ENCODE measurements around the gene TBL2. TPM values are rescaled to one million over a fixed set of nuclear protein-coding genes. Genes with fewer than 3 reads are reported as not detected.
A peak's percentile ranks its signal among the peaks of the same experiment; 100 is the strongest.
"Not testable (repeated sequence)": the region's sequence is repeated elsewhere in the genome, so short reads cannot be mapped to it uniquely, and the experiment has no call there.

Gene TBL2
- polyA plus RNA-seq, 1 donor = 37.6 TPM

DNA sequence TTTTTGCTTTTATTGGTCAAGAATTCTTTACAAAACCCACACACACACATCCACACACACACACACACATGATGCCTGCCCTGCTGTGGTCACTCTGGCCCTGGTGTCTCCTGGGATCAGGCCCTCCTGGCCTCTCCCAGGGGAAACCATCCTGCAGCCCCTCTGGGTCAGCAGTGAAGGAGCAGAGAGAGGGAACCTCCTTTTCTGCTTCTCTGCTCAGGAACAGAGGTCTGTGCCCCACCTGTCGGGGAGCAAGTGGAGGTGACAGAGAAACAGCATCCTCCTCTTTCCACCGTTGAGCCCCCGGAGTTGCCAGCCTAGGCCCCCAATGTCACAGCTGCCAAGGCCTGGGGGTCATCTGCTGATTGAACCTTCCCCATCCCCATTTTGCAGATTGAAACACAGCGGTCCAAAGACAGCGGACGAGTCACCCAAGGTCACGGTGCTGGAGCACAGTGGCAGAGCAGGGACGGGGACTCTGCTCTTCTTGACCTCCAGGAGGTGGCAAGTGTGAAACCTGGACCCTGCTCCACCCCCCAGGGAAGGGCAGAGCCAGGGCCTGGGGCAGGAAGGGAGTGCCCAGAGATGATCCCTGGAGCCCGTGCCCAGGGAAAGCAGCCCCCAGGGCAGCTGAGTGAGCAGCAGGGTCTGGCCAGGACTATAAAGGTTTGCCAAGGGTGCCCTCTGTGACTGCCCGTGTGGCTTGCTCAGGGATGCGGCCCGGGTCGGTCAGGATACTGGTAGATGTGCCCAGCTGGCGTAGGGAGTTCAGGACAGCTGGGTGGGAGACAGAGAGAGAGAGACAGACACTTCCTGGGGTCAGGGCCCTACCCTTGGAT lies 15.0 kb upstream of the TBL2 start:
- Histone ChIP-seq H3K36me3 (ENCODE audit: control insufficient read depth, insufficient read depth, low read length) (peaks cover 11% of the 10 kb centered on the region), H3K27ac (ENCODE audit: low read length) (no peak overlapping the region), H3K9me3 (ENCODE audit: control insufficient read depth, low read depth, low read length) (no peaks in the 10 kb centered on the region), H3K4me1 (ENCODE audit: control insufficient read depth, insufficient read depth, low read length) (no peaks in the 10 kb centered on the region), H3K27me3 (ENCODE audit: control insufficient read depth, insufficient read depth, low read length) (no peaks in the 10 kb centered on the region), H3K4me3 (ENCODE audit: low read length) (no peak overlapping the region)
- no peak for DNase-seq
- WGBS (ENCODE audit: insufficient coverage, low lambda C conversion rate) = no CpG with 5 or more reads among the region's 14 CpGs

DNA sequence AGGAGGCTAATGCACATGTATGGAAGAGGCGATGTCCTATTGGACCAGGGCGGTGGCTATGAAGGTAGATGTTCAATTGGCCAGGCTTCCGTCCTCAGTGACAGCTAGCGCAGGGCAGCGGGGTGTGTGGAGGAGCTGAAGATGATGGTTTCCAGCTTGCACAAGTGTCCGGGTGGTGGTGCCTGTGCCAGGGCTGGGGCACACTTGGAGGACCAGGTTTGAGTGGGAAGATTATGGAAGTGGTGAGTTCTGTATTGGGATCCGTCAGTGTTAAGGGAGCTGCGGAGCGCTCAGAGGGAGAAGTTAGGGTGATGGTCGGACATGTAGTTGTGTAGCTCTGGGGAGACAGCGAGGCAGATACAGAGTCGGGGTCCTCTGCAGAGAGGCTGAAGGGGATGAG lies 8.5 kb upstream of the TBL2 start:
- Histone ChIP-seq H3K4me1 (ENCODE audit: control insufficient read depth, insufficient read depth, low read length) (peaks cover 6% of the 10 kb centered on the region), H3K27ac (ENCODE audit: low read length) (no peak overlapping the region), H3K27me3 (ENCODE audit: control insufficient read depth, insufficient read depth, low read length) (no peaks in the 10 kb centered on the region), H3K4me3 (ENCODE audit: low read length) (no peak overlapping the region), H3K36me3 (ENCODE audit: control insufficient read depth, insufficient read depth, low read length) (no peaks in the 10 kb centered on the region), H3K9me3 (ENCODE audit: control insufficient read depth, low read depth, low read length) (no peaks in the 10 kb centered on the region)
- whole genome bisulfite sequencing (ENCODE audit: insufficient coverage, low lambda C conversion rate) = 96% methylated on average over 4 of the region's 12 CpGs
- DNase-seq = no peak

DNA sequence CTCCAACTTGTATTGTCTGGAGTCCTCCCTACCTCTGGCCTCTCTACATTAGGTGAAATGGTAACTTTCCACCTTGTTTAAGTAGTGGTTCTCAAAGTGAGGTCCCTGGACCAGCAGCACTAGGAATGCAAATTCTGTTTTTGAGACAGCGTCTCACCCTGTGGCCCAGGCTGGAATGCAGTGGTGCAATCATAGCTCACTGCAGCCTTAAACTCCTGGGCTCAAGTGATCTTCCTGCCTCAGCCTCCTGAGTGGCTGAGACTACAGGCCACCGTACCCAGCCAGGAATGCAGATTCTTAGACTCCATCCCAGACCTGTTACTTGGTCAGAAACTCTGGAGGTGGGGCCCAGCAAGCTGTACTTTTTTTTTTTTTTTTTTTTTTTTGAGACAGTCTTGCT lies 6.8 kb upstream of the TBL2 start:
- WGBS (ENCODE audit: insufficient coverage, low lambda C conversion rate) = no CpG with 5 or more reads among the region's 2 CpGs
- no peak for DNase-seq

DNA sequence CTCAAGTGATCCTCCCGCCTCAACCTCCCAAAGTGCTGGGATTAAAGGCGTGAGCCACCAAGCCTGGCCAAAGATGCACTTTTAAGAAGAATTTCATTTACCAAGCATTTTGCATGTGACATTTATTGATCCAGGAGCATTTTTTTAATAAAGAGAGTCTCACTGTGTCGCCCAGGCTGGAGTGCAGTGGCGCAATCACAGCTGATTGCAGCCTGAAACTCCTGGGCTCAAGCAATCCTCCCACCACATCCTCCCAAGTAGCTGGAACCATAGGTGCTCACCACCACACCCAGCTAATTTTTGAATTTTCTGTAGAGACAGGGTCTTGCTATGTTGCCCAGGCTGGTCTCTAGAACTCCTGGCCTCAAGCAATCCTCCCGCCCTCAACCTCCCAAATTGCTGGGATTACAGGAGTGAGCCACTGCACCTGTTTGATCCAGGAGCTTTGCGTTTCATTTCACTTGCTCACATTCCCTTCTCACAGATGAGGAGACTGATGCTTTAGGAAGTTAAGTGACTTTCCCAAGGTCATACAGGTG lies 4.4 kb upstream of the TBL2 start:
- no CpG with 5 or more reads among the region's 6 CpGs for WGBS (ENCODE audit: insufficient coverage, low lambda C conversion rate)
- H3K4me1 ChIP-seq (ENCODE audit: control insufficient read depth, insufficient read depth, low read length) = peaks cover 6% of the 10 kb centered on the region
- no peak overlapping the region for H3K27ac ChIP-seq (ENCODE audit: low read length)
- no peaks in the 10 kb centered on the region for H3K36me3 ChIP-seq (ENCODE audit: control insufficient read depth, insufficient read depth, low read length)
- DNase-seq = no peak
- no peaks in the 10 kb centered on the region for H3K9me3 ChIP-seq (ENCODE audit: control insufficient read depth, low read depth, low read length)
- H3K4me3 ChIP-seq (ENCODE audit: low read length) = no peak overlapping the region
- no peaks in the 10 kb centered on the region for H3K27me3 ChIP-seq (ENCODE audit: control insufficient read depth, insufficient read depth, low read length)

More for the DNA sequence above, 6.8 kb upstream of the TBL2 start:
- Histone ChIP-seq H3K36me3 (ENCODE audit: control insufficient read depth, insufficient read depth, low read length) (no peaks in the 10 kb centered on the region), H3K27me3 (ENCODE audit: control insufficient read depth, insufficient read depth, low read length) (no peaks in the 10 kb centered on the region), H3K4me1 (ENCODE audit: control insufficient read depth, insufficient read depth, low read length) (peaks cover 6% of the 10 kb centered on the region), H3K9me3 (ENCODE audit: control insufficient read depth, low read depth, low read length) (no peaks in the 10 kb centered on the region), H3K4me3 (ENCODE audit: low read length) (no peak overlapping the region), H3K27ac (ENCODE audit: low read length) (no peak overlapping the region)

DNA sequence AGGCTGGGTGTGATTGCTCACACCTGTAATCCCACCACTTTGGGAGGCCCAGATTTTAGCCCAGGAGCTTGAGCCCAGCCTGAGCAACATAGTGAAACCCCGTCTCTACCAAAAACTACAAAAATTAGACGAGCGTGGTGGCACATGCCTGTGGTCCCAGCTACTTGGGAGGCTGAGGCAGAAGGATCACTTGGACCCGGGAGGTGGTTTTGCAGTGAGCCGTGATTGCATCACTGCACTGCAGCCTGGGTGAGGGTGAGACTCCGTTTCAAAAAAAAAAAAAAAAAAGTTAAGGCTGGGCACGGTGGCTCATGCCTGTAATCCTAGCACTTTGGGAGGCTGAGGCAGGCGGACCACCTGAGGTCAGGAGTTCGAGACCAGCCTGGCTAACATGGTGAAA lies 2.6 kb upstream of the TBL2 start:
- not testable (repeated sequence) for H3K36me3 ChIP-seq (ENCODE audit: control insufficient read depth, insufficient read depth, low read length); DNase-seq; H3K9me3 ChIP-seq (ENCODE audit: control insufficient read depth, low read depth, low read length); H3K27ac ChIP-seq (ENCODE audit: low read length); H3K4me3 ChIP-seq (ENCODE audit: low read length); H3K27me3 ChIP-seq (ENCODE audit: control insufficient read depth, insufficient read depth, low read length)
- WGBS (ENCODE audit: insufficient coverage, low lambda C conversion rate) = 90% methylated on average over 2 of the region's 9 CpGs
- peaks cover 10% of the 10 kb centered on the region for H3K4me1 ChIP-seq (ENCODE audit: control insufficient read depth, insufficient read depth, low read length)

DNA sequence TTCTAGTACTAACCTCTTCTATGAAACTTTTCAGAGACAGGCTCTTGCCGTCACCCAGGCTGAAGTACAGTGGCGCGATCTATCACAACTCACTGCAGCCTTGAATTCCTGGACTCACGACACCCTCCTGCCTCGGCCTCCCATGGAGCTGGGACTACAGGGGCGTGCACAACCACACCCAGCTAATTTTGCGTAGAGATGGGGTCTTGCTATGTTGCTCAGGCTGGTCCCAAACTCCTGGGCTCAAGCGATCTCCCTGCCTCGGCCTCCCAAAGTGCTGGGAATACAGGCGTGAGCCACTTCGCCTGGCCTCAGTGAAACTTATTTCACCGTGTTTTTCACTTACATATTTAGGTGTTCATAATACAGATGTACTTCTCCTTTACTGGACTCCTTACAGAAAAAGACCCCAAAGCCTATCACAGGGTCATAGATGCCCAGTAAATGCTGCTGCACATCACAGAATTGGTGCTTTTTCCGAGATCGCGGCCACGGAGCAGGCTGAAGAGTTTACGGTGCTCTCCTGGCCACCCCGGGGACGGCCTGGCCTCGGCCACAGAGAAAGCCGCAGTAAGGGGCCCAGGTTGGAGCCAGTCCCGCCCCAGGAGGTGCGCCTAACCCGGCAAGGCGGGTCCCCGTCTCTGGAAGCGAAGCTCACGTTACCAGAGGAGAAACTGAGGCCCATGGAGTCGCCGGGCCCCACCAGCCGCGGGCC lies 595 bp downstream of the TBL2 start:
- H3K27me3 ChIP-seq (ENCODE audit: control insufficient read depth, insufficient read depth, low read length) = no peaks in the 10 kb centered on the region
- H3K9me3 ChIP-seq (ENCODE audit: control insufficient read depth, low read depth, low read length) = no peaks in the 10 kb centered on the region
- peaks cover 28% of the 10 kb centered on the region for H3K36me3 ChIP-seq (ENCODE audit: control insufficient read depth, insufficient read depth, low read length)
- H3K4me1 ChIP-seq (ENCODE audit: control insufficient read depth, insufficient read depth, low read length) = peaks cover 10% of the 10 kb centered on the region
- H3K27ac ChIP-seq (ENCODE audit: low read length) = peak overlapping the region; percentile 81
- no CpG with 5 or more reads among the region's 32 CpGs for WGBS (ENCODE audit: insufficient coverage, low lambda C conversion rate)
- peak in 1 of 2 donors; percentile 58 for DNase-seq
- peak overlapping the region; percentile 92 for H3K4me3 ChIP-seq (ENCODE audit: low read length)

DNA sequence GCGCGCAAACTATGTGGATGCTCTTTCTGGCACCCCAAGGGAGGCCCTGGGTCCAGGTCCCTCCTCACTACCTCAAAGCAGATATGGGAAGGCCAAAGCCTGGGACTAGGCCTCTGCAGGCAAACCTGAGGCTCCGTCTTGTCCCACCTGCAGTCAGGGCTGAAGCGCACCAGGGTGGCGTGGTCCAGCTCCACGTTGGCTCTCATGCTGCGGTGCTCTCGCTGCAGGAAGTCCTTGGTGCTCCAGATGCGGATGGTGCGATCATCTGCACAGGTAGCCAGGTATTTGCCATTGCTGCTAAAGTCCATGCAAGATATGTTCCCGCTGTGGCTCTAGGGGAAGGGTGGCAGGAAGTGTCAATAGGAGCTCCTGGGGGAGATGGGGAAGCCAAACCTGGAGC lies 4.6 kb downstream of the TBL2 start:
- Histone ChIP-seq H3K27me3 (ENCODE audit: control insufficient read depth, insufficient read depth, low read length) (no peaks in the 10 kb centered on the region), H3K4me1 (ENCODE audit: control insufficient read depth, insufficient read depth, low read length) (peaks cover 6% of the 10 kb centered on the region)

DNA sequence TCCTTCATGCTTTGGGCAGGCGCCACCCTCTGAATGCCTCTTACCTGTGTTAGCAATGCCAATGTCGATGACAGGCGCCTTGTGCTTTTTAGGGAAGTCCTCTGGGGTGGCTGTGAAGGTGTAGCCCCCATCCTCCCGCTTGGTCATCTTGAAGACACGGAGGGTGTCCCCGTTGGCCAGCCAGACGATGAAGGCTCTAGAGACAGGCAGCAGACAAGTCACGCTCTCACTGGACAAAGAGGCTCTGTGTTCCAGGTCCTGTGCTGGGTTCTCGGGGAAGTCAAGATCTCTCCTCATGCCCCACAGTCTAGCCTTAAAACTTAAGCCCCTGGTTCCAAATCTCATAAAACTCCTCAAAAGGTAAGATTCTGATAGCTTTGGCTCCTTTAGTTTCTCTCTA lies 5.1 kb downstream of the TBL2 start:
- no CpG with 5 or more reads among the region's 9 CpGs for WGBS (ENCODE audit: insufficient coverage, low lambda C conversion rate)
- Histone ChIP-seq H3K27me3 (ENCODE audit: control insufficient read depth, insufficient read depth, low read length) (no peaks in the 10 kb centered on the region), H3K9me3 (ENCODE audit: control insufficient read depth, low read depth, low read length) (peaks cover 2% of the 10 kb centered on the region), H3K4me3 (ENCODE audit: low read length) (no peak overlapping the region), H3K4me1 (ENCODE audit: control insufficient read depth, insufficient read depth, low read length) (peaks cover 6% of the 10 kb centered on the region), H3K36me3 (ENCODE audit: control insufficient read depth, insufficient read depth, low read length) (peaks cover 63% of the 10 kb centered on the region), H3K27ac (ENCODE audit: low read length) (no peak overlapping the region)
- no peak for DNase-seq

More for the DNA sequence above, 4.6 kb downstream of the TBL2 start:
- Histone ChIP-seq H3K27ac (ENCODE audit: low read length) (no peak overlapping the region), H3K9me3 (ENCODE audit: control insufficient read depth, low read depth, low read length) (peaks cover 2% of the 10 kb centered on the region), H3K4me3 (ENCODE audit: low read length) (no peak overlapping the region), H3K36me3 (ENCODE audit: control insufficient read depth, insufficient read depth, low read length) (peaks cover 61% of the 10 kb centered on the region)
- WGBS (ENCODE audit: insufficient coverage, low lambda C conversion rate) = no CpG with 5 or more reads among the region's 11 CpGs
- no peak for DNase-seq

DNA sequence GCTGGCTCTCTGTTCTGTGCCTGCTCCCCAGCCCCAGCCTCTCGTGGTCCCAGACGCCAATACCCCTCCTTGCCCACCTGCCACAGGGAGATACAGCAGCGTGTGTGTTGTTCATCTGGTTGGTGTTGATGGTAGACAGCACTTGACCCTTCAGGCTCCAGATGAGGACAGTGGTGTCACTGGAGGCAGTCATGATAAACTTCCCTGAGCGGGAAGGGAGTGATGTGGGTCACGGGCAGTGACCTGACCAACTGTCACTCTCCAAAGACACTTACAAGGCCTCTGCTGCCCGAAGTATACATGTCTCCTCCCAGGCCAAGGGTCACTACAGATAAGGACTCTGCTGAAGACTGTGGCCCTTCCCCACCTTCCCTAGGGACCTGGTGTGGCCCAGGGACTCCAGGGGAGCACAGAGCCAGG lies 5.6 kb downstream of the TBL2 start:
- no CpG with 5 or more reads among the region's 6 CpGs for WGBS (ENCODE audit: insufficient coverage, low lambda C conversion rate)
- Histone ChIP-seq H3K9me3 (ENCODE audit: control insufficient read depth, low read depth, low read length) (peaks cover 2% of the 10 kb centered on the region), H3K36me3 (ENCODE audit: control insufficient read depth, insufficient read depth, low read length) (peaks cover 67% of the 10 kb centered on the region), H3K27ac (ENCODE audit: low read length) (no peak overlapping the region), H3K27me3 (ENCODE audit: control insufficient read depth, insufficient read depth, low read length) (no peaks in the 10 kb centered on the region), H3K4me3 (ENCODE audit: low read length) (no peak overlapping the region), H3K4me1 (ENCODE audit: control insufficient read depth, insufficient read depth, low read length) (peaks cover 6% of the 10 kb centered on the region)
- DNase-seq = no peak

DNA sequence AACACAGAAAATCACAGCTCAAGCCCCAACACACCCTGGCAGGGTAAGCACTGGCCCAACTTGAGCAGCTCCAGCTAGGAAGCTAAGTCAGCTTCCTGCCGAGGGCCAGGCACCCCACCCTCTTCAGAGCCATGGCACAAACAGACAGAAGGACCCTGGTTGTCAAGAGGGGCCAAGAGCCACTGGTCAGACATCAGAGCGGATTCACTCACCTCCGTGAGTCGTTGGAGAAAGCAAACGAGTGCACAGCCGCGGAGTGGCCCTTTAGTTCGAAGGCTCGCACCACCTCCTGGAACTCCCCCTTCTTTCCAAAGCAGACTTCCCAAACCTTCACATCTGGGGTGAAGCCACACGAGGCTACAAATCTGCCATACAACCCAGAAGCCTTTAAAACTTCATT lies 7.4 kb downstream of the TBL2 start:
- Histone ChIP-seq H3K4me3 (ENCODE audit: low read length) (no peak overlapping the region), H3K9me3 (ENCODE audit: control insufficient read depth, low read depth, low read length) (peaks cover 2% of the 10 kb centered on the region), H3K27ac (ENCODE audit: low read length) (no peak overlapping the region), H3K27me3 (ENCODE audit: control insufficient read depth, insufficient read depth, low read length) (no peaks in the 10 kb centered on the region), H3K36me3 (ENCODE audit: control insufficient read depth, insufficient read depth, low read length) (peaks cover 64% of the 10 kb centered on the region), H3K4me1 (ENCODE audit: control insufficient read depth, insufficient read depth, low read length) (no peaks in the 10 kb centered on the region)
- no CpG with 5 or more reads among the region's 10 CpGs for WGBS (ENCODE audit: insufficient coverage, low lambda C conversion rate)
- no peak for DNase-seq
